Esophagus squamous epithelium (tissue), 4 donors: ENCODE results near the gene FOXI1.

Source experiments
- POLR2A ChIP-seq, 4 donors: fragments of 450-650 bp; IDR thresholded peaks; one replicate each; pipeline ENCODE4 v1.6.1; 2017; ENCODE audit warnings: antibody characterized with exemption in 4 of 4, mild to moderate bottlenecking in 4 of 4, moderate library complexity in 3 of 4
- TF ChIP-seq, protein P1 (sequence below), 6 experiments: fragments of 450-650 bp in 4 of 6; fragments of 200-600 bp in 2 of 6; sonication (generic) in 2 of 6; IDR thresholded peaks; one replicate each; pipeline ENCODE4 v1.5.1; 2016 to 2019; ENCODE audit warnings: antibody characterized with exemption in 6 of 6, mild to moderate bottlenecking in 4 of 6, moderate library complexity in 4 of 6

DNA sequence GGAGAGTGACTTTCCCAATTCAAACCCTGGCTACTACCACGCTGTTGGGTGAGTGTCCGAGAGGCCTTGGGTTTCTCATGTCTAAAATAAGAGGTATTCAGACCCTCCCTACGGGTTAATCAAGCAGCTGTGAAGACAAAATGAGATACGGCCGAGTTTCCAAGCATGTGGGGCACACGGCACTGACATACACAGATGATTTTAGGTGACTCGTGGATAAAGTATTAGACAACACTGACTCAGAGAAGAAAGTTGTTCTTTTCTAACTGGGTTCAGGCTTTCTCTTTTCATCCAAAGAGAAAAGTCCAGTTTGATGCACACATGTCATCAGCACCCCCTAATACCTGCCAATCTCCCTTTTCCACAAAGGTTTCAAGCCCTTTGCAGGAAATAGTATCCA, 15.6 kb downstream of the FOXI1 start:
- no peak for TF ChIP-seq POLR2A (IDR thresholded peaks at IDR 0.05)
- TF ChIP-seq, protein P1, sequence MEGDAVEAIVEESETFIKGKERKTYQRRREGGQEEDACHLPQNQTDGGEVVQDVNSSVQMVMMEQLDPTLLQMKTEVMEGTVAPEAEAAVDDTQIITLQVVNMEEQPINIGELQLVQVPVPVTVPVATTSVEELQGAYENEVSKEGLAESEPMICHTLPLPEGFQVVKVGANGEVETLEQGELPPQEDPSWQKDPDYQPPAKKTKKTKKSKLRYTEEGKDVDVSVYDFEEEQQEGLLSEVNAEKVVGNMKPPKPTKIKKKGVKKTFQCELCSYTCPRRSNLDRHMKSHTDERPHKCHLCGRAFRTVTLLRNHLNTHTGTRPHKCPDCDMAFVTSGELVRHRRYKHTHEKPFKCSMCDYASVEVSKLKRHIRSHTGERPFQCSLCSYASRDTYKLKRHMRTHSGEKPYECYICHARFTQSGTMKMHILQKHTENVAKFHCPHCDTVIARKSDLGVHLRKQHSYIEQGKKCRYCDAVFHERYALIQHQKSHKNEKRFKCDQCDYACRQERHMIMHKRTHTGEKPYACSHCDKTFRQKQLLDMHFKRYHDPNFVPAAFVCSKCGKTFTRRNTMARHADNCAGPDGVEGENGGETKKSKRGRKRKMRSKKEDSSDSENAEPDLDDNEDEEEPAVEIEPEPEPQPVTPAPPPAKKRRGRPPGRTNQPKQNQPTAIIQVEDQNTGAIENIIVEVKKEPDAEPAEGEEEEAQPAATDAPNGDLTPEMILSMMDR (IDR thresholded peaks at IDR 0.05): no peak
